NCI-H526 treated with DMSO at 0.1 percent for 48 hours (cell line): Measurements from ENCODE around the gene KRT71.

ENCODE experiments used
- DNase-seq: peaks from one replicate; lab custom pipeline; 2025; lab: John Stamatoyannopoulos, UW

KRT71 gene

DNA sequence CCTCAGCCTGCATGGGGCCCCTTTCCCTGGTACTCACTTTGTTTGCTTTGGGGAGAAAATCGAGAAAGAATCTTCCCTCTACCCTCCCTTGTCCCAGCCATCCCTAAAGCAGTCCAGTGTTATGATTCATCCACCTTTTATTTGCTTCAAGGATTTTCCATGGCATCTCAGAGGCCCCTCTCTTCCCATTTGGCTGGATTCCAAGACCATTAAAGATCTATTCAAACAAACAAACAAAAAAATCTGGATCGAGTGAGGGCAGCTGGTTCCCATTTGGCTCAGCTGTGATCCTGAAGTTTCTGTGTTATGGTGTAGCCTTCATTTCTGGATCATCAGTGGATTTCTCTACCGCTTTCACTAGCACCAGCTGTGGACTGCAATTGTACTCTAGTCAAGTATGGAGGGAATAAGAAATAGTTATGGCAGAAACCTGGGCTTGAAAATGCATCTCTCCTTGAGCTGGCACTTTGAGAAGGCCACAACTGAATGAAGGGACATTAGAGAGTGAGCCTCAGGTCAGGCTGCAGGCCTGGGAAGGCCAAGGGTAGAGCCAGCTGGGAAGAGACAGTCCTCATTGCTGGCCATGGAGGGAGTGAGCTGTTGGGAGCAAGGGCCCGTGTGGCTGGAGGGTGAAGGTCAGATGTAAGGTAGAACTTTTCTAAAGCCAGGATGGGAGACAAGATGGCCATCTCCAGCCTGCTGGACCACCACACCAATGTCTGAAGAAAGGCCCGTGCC, 13.7 kb downstream of the KRT71 start:
- no peak for DNase-seq

GRCh38 chr12:52537101-52537500, 15.8 kb downstream of the KRT71 start:
- no peak for DNase-seq

DNA sequence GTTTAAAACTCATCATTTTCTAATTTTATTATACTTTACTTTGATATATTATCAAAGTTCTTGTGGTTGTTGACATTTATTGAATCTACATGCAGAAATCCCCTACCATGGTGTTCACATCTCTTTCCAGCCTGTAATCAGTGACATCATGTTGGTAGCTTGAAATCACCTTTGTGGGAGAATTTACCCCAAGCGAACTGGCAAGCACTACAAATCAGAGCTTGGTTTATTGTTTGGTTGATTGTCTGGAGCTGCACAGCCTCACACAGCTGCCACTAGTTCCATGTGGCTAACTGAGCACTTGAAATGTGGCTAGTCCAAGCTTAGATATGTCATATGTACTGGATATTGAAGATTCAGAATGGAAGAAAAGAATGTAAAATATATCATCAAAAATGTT, 17.4 kb downstream of the KRT71 start:
- DNase-seq = no peak

- no peak for DNase-seq
These were observed 18.5 kb downstream of the KRT71 start for GRCh38 chr12:52534482-52534881.

DNA sequence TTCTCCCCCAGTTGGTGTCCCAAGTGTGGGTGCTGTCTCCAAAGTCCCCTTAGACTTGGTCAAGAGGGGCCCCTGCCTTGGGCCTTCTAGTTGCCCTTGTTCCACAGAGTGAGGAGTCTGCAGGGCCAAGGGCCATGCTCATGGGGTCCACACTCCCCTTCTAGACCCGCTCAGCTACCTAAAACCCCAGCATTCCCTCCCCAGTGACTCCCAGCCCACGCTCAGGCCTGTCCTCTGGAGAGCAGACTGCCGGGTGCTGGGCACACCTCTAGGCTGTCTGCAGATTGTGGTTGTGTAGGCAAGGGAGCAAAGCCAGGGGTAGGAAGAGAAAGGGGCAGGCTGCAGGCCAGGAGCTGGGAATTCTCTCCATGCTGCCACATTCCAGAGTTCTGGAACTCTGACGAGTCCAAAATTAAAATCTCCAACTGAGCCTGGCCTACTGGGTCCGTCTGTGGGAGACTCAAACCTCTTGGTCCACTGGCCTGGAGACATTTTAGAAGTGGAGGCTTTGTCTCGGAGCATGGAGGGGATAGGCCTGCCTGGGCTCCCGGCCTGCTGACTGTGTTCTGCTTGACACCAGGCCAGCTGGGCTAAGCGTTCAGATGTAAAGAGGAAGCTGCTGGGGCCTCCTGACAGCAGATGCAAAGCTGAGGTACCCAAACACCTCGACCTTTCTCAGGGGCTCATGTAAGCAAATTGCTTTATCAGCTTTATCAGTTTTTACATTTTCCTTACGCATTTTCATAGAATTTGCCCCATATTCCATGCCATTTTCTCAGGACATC, 19.1 kb downstream of the KRT71 start:
- no peak for DNase-seq

GRCh38 chr12:52532636-52533035, 20.3 kb downstream of the KRT71 start:
- no peak for DNase-seq

DNA sequence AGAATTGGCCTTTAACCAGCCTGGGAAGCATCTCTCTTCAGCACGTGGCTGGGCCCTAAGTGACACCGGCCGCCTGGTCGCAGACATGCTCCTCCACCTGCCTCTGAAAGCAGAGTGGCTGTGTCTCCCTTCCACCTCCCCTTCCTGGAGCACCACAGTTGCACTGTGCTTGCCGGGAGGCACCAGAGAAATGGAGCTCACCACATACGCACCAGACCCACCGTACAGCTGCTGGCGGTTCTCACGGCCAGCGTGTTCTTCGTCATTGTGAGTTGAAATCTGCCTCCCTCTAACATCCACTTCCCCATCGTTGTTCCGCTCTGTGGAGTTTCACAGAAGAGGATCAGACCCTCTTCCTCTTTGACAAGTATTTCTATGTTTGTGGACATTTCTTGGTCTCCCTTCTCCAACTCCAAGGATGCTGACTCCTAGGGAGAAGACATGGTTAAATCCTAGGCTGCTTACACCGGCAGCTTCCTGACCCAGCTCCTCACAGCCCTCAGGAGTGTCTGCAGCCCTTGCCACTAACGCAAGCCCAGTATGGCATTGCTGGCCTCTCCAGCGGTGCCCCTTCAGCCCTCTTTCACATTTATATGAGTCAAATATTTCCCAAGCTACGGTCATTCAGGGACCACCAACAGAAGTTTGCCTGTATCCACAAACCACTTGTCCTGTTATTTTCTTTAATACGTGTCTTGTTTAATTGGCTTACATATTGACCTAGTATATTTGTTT, 21.2 kb downstream of the KRT71 start:
- no peak for DNase-seq

GRCh38 chr12:52530905-52531304, 22.0 kb downstream of the KRT71 start:
- DNase-seq = no peak

DNA sequence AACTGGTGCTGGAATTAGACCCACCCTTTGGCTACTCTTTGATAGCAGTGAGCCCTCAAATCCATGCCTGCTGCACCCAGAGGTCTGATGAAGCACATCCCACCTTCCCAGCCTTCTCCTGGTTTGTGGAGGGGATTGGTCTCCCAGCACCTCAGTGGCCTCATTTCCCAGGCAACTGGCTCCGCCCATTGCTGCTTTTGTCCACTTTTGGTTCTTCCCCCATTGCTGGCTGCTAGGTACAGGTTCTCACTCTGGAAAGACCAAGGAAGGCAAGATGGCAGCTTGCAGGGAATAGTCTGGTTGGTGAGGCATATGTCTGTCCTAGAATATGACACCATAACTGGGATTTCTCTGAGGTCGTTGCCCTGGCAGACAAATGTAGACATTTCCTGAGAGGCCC, 22.6 kb downstream of the KRT71 start:
- DNase-seq = no peak

DNA sequence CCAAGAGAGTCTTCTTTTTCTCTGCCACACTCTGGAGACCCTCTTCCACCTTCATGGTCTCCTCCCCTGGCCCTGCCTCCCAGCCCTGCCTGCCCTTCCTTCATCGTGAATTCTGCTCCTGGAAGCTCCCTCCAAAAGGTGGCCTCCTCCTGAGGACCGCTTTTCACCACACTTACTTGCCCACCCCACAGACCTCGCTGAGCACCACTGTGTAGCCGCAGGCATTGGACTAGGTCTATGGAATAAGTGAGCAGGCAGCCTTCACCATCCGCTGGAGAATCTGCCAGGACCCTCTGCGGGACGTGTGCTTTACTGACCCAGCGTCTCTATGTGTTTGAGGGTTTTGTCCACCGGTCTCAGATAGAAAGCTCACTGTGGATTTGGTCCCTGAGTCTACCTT, 23.1 kb downstream of the KRT71 start:
- DNase-seq = no peak

- no peak for DNase-seq
These were observed 23.5 kb downstream of the KRT71 start for GRCh38 chr12:52529417-52529816.

DNA sequence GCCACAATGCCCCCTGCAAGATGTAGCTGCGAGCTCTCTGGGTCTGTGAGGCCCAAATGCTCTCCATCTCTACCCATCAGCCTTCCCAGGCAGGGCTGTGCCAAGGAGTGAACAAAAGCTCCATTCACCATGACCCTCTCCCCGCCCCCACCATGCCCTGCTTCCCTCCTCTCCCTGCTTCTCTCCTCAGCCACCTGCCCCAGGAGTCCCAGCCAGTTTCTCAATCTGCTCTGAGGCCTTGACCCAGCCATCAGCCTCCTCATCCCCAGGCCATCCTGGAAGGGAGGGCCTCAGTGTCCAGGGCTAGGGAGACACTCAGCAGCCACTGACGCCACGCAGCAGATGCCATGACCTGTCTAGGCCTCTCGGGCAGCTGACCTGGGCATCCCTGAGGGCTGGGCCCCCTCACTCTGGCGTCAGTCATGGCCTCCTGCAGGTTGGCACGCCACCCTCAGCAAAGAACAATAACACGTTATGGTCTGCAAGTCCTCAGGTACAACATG, 24.3 kb downstream of the KRT71 start:
- DNase-seq = no peak

DNA sequence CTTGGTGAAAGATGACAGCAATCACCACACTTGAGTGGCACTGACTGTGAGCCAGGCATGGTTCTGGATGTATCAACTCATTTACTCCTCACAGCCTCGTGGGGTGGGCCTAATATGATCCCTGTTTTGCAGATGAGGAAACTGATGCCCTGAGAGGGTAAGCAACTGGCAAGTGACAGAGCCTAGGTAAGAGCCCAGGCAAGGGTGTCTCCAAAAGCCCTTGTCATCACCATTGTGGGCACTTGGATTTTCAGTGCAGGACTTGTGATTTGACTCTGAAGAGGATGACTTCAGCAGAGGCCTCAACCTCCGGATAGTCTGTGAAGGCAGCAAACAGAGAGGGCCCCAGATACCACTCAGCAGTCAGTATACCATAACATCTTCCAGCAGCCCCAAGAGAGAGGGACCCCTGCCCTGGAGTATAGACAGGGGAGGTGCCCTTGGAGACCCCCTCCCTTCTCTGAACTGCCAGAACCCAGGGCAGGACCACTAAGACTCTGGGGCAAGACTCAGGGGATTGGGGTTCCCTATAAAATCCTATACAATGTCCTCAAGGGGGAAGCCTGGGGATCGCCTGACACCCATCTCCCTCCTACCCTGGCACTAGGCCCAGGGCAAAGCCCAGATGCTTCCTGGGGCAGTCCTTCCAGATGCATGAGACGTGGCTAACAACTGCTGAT, 25.7 kb downstream of the KRT71 start:
- no peak for DNase-seq

- no peak for DNase-seq
These were observed 26.4 kb downstream of the KRT71 start for GRCh38 chr12:52526511-52526951.

GRCh38 chr12:52525661-52526499, 27.1 kb downstream of the KRT71 start:
- no peak for DNase-seq

- DNase-seq = peak; percentile 67
These were observed 27.9 kb downstream of the KRT71 start for GRCh38 chr12:52524898-52525591.

- DNase-seq = no peak
These were observed 28.6 kb downstream of the KRT71 start for GRCh38 chr12:52524241-52524897.

- no peak for DNase-seq
These were observed 29.1 kb downstream of the KRT71 start for GRCh38 chr12:52523824-52524223.

DNA sequence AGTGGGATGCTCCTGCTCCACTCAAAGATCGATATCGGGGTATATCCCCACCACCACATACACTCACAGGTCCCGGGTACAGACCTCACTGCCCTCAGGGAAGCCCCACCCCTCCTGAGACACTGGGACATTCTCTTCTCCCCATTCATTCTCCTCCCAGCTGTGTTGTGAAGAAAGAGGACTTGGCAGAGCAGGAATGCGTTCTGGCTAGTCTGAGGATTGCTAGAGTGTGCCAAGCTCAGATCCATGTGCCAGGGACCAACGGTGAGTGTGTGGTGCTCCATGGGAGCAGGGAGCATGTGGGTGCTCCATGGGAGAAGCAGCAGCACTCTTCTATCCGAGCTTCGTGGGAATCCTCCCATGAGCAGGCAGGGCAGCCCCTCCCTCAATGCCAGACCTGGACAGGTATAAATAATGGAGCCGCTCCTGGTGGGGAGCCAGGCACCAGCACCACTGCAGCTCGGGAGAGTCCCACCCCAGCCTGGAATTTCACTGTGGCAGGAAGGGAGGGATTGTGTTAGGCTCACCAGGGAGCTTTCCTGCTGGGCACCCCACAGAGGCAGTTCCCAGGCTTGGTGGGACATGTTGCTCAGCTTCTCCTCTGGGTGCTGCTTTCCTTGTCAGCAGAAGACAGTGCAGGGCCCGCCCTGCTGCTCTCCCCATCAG, 30.5 kb downstream of the KRT71 start:
- no peak for DNase-seq
